ENCODE measurements around the gene MACROD2.

DNA sequence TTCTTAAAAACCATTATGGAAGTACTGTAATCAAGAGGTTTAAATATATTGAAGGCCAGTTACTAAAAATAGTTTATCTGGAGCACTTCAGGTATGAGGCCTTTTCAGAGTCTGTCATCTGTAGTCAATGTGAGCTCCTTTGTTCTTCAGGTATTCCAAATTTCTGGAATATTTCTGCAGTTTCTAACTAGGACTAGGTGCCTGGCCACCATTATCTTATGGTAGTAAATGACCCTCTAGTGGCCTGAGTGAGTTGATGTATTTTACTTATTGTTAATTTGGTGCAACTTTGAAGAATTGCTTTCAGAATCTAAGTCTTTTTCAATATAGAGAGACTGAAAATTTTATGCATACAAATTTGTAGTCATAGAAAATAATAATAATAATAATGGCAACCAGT, 437.3 kb downstream of the MACROD2 start:
- TF ChIP-seq RARB (CRISPR knock-in tag; IDR thresholded peaks at IDR 0.05) (no peak), CSRNP3 (CRISPR knock-in tag; IDR thresholded peaks at IDR 0.05) (no peak), ZFP30 (CRISPR knock-in tag; IDR thresholded peaks at IDR 0.05) (no peak), BACH2 (CRISPR knock-in tag; IDR thresholded peaks at IDR 0.05; ENCODE audit: borderline replicate concordance) (no peak), ZNF565 (CRISPR knock-in tag; conservative IDR thresholded peaks at IDR 0.05; ENCODE audit: low read depth) (no peak), GLIS3 (CRISPR knock-in tag; IDR thresholded peaks at IDR 0.05) (no peak), TOX (CRISPR knock-in tag; IDR thresholded peaks at IDR 0.05; ENCODE audit: borderline replicate concordance) (no peak), ZFP3 (CRISPR knock-in tag; IDR thresholded peaks at IDR 0.05) (no peak), PATZ1 (CRISPR knock-in tag; IDR thresholded peaks at IDR 0.05; ENCODE audit: borderline replicate concordance) (no peak), ARNTL (CRISPR knock-in tag; IDR thresholded peaks at IDR 0.05; ENCODE audit: borderline replicate concordance, low read depth) (no peak), PPARA (CRISPR knock-in tag; IDR thresholded peaks at IDR 0.05; ENCODE audit: borderline replicate concordance) (no peak), SNAI2 (CRISPR knock-in tag; IDR thresholded peaks at IDR 0.05) (no peak)
- TF ChIP-seq, protein P1, sequence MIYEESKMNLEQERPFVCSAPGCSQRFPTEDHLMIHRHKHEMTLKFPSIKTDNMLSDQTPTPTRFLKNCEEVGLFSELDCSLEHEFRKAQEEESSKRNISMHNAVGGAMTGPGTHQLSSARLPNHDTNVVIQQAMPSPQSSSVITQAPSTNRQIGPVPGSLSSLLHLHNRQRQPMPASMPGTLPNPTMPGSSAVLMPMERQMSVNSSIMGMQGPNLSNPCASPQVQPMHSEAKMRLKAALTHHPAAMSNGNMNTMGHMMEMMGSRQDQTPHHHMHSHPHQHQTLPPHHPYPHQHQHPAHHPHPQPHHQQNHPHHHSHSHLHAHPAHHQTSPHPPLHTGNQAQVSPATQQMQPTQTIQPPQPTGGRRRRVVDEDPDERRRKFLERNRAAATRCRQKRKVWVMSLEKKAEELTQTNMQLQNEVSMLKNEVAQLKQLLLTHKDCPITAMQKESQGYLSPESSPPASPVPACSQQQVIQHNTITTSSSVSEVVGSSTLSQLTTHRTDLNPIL (CRISPR knock-in tag; IDR thresholded peaks at IDR 0.05; ENCODE audit: low read depth), result no peak
